Measurements from ENCODE around the gene SVEP1.

The SVEP1 gene

DNA sequence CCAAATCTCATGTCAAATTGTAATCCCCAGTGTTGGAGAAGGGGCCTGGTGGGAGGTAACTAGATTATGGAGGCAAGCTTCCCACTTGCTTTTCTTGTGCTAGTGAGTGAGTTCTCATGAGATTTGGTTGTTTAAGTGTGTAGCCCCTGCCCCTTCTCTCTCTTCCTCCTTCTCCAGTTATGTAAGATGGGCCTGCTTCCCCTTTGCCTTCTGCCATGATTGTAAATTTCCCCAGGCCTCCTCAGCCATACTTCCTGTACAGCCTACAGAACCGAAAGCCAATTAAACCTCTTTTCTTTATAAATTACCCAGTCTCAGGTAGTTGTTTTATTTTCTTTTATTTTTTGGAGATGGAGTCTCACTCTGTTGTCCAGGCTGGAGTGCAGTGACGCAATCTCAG is 223.6 kb downstream of the SVEP1 start:
- no peak overlapping the region for H3K4me2 ChIP-seq (ENCODE audit: insufficient read depth, low read length)
- ATAC-seq (ENCODE audit: insufficient read depth, low read depth) = no peak
- H2AFZ ChIP-seq (ENCODE audit: low read depth, low read length) = no peak overlapping the region
- no peaks in the 10 kb centered on the region for H3K4me1 ChIP-seq (ENCODE audit: insufficient read depth, low read length)
- H3K36me3 ChIP-seq (ENCODE audit: insufficient read depth, low read length) = no peaks in the 10 kb centered on the region
- TF ChIP-seq, protein P1, sequence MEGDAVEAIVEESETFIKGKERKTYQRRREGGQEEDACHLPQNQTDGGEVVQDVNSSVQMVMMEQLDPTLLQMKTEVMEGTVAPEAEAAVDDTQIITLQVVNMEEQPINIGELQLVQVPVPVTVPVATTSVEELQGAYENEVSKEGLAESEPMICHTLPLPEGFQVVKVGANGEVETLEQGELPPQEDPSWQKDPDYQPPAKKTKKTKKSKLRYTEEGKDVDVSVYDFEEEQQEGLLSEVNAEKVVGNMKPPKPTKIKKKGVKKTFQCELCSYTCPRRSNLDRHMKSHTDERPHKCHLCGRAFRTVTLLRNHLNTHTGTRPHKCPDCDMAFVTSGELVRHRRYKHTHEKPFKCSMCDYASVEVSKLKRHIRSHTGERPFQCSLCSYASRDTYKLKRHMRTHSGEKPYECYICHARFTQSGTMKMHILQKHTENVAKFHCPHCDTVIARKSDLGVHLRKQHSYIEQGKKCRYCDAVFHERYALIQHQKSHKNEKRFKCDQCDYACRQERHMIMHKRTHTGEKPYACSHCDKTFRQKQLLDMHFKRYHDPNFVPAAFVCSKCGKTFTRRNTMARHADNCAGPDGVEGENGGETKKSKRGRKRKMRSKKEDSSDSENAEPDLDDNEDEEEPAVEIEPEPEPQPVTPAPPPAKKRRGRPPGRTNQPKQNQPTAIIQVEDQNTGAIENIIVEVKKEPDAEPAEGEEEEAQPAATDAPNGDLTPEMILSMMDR (IDR thresholded peaks at IDR 0.05; ENCODE audit: borderline replicate concordance, extremely low read depth, low read length, poor library complexity, severe bottlenecking) = no peak
- no peak for TF ChIP-seq EZH2 (IDR thresholded peaks at IDR 0.05; ENCODE audit: borderline replicate concordance, low read depth, low read length, severe bottlenecking)
- H3K4me3 ChIP-seq (ENCODE audit: low read depth in 1 of 2, low read length in 2 of 2) = no peak overlapping the region
- H3K27ac ChIP-seq (ENCODE audit: low read length) = no peak overlapping the region
- H4K20me1 ChIP-seq (ENCODE audit: insufficient read depth, low read length) = no peaks in the 10 kb centered on the region
- no peaks in the 10 kb centered on the region for H3K27me3 ChIP-seq (ENCODE audit: insufficient read depth, low read length, poor library complexity)
- no peaks in the 10 kb centered on the region for H3K9me3 ChIP-seq (ENCODE audit: insufficient read depth, low read length, severe bottlenecking)
- DNase-seq = no peak
- no peaks in the 10 kb centered on the region for H3K79me2 ChIP-seq (ENCODE audit: insufficient read depth, low read length)
- no peak overlapping the region for H3K9ac ChIP-seq (ENCODE audit: low read depth, low read length)

DNA sequence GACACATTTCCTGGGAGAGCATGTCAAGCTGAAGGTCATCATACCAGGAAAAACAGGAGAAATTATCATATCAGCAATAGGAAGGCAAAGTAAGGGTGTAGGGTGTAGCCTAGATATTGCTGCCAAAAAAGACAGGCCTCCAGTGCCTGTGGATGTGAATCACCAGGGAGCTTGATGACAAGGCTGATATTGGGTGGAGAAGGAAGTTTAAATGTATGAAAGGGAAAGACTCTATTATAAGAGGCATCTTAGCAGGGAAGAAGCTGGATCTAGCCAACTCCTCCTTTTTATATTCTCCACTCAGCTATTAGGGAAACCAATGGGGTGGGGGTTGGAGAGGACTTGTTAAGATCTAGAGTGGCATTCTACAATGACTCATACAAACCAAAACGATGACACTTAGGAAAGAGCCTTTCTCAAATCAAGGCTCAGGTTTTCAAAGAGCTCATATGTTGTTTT is 228.5 kb downstream of the SVEP1 start:
- H3K36me3 ChIP-seq (ENCODE audit: insufficient read depth, low read length) = no peaks in the 10 kb centered on the region
- no peak overlapping the region for H3K4me2 ChIP-seq (ENCODE audit: insufficient read depth, low read length)
- no peaks in the 10 kb centered on the region for H3K27me3 ChIP-seq (ENCODE audit: insufficient read depth, low read length, poor library complexity)
- H3K9ac ChIP-seq (ENCODE audit: low read depth, low read length) = no peak overlapping the region
- H3K27ac ChIP-seq (ENCODE audit: low read length) = no peak overlapping the region
- no peak for DNase-seq
- no peak overlapping the region for H3K4me3 ChIP-seq (ENCODE audit: low read depth in 1 of 2, low read length in 2 of 2)
- ATAC-seq (ENCODE audit: insufficient read depth, low read depth) = no peak
- no peaks in the 10 kb centered on the region for H4K20me1 ChIP-seq (ENCODE audit: insufficient read depth, low read length)
- no peak for TF ChIP-seq EZH2 (IDR thresholded peaks at IDR 0.05; ENCODE audit: borderline replicate concordance, low read depth, low read length, severe bottlenecking)
- TF ChIP-seq, protein P1 (IDR thresholded peaks at IDR 0.05; ENCODE audit: borderline replicate concordance, extremely low read depth, low read length, poor library complexity, severe bottlenecking) = no peak
- H3K9me3 ChIP-seq (ENCODE audit: insufficient read depth, low read length, severe bottlenecking) = no peaks in the 10 kb centered on the region
- no peaks in the 10 kb centered on the region for H3K79me2 ChIP-seq (ENCODE audit: insufficient read depth, low read length)
- H3K4me1 ChIP-seq (ENCODE audit: insufficient read depth, low read length) = no peaks in the 10 kb centered on the region
- no peak overlapping the region for H2AFZ ChIP-seq (ENCODE audit: low read depth, low read length)

DNA sequence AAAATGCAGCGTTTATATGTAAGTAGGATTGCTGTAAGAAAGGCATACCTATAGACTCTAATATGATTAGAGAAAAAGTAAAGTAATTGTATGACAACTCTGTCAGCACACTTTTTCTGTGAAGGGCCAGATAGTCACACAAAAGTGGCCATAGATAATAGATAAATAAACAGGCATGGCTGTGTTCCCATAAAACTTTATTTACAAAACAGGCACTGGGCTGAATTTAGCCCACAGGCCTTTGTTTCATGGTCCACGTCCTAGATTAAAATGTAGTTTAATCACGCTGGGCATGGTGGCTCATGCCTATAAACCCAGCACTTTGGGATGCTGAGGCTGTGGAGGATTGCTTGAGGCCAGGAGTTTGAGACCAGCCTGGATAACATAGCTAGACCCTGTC is 233.2 kb downstream of the SVEP1 start:
- H3K36me3 ChIP-seq (ENCODE audit: insufficient read depth, low read length) = no peaks in the 10 kb centered on the region
- DNase-seq = no peak
- no peaks in the 10 kb centered on the region for H3K4me1 ChIP-seq (ENCODE audit: insufficient read depth, low read length)
- H3K9ac ChIP-seq (ENCODE audit: low read depth, low read length) = no peak overlapping the region
- H4K20me1 ChIP-seq (ENCODE audit: insufficient read depth, low read length) = no peaks in the 10 kb centered on the region
- no peak for ATAC-seq (ENCODE audit: insufficient read depth, low read depth)
- H3K27ac ChIP-seq (ENCODE audit: low read length) = no peak overlapping the region
- no peaks in the 10 kb centered on the region for H3K27me3 ChIP-seq (ENCODE audit: insufficient read depth, low read length, poor library complexity)
- no peaks in the 10 kb centered on the region for H3K9me3 ChIP-seq (ENCODE audit: insufficient read depth, low read length, severe bottlenecking)
- H2AFZ ChIP-seq (ENCODE audit: low read depth, low read length) = no peak overlapping the region
- no peaks in the 10 kb centered on the region for H3K79me2 ChIP-seq (ENCODE audit: insufficient read depth, low read length)
- TF ChIP-seq EZH2 (IDR thresholded peaks at IDR 0.05; ENCODE audit: borderline replicate concordance, low read depth, low read length, severe bottlenecking) = no peak
- TF ChIP-seq, protein P1 (IDR thresholded peaks at IDR 0.05; ENCODE audit: borderline replicate concordance, extremely low read depth, low read length, poor library complexity, severe bottlenecking) = no peak
- H3K4me3 ChIP-seq (ENCODE audit: low read depth in 1 of 2, low read length in 2 of 2) = no peak overlapping the region
- H3K4me2 ChIP-seq (ENCODE audit: insufficient read depth, low read length) = no peak overlapping the region

DNA sequence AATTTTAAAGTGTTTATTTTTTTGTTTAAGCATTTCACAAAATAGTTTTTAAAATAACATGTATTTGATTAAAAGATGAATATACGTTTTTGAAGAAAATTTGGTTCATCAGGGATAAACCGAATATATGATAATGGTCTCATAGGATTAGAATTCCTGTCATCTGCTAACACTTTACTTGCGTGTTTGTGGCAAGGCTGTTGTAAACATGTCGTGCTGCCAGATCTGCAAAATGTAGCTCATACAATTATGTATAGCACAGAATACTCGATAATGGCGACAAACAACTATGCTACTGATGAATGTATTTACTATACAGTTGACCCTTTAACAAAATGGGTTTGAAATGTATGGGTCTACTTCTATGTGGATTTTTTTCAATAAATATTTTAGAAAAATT is 234.7 kb downstream of the SVEP1 start:
- DNase-seq (no peak), ATAC-seq (ENCODE audit: insufficient read depth, low read depth) (no peak)
- Histone ChIP-seq H3K4me3 (ENCODE audit: low read depth in 1 of 2, low read length in 2 of 2) (no peak overlapping the region), H2AFZ (ENCODE audit: low read depth, low read length) (no peak overlapping the region), H3K4me1 (ENCODE audit: insufficient read depth, low read length) (no peaks in the 10 kb centered on the region), H3K9ac (ENCODE audit: low read depth, low read length) (no peak overlapping the region), H4K20me1 (ENCODE audit: insufficient read depth, low read length) (no peaks in the 10 kb centered on the region), H3K4me2 (ENCODE audit: insufficient read depth, low read length) (no peak overlapping the region), H3K36me3 (ENCODE audit: insufficient read depth, low read length) (no peaks in the 10 kb centered on the region), H3K27ac (ENCODE audit: low read length) (no peak overlapping the region), H3K9me3 (ENCODE audit: insufficient read depth, low read length, severe bottlenecking) (no peaks in the 10 kb centered on the region), H3K79me2 (ENCODE audit: insufficient read depth, low read length) (no peaks in the 10 kb centered on the region), H3K27me3 (ENCODE audit: insufficient read depth, low read length, poor library complexity) (no peaks in the 10 kb centered on the region)
- TF ChIP-seq, protein P1 (IDR thresholded peaks at IDR 0.05; ENCODE audit: borderline replicate concordance, extremely low read depth, low read length, poor library complexity, severe bottlenecking) = no peak
- no peak for TF ChIP-seq EZH2 (IDR thresholded peaks at IDR 0.05; ENCODE audit: borderline replicate concordance, low read depth, low read length, severe bottlenecking)
